Upper lobe of left lung (tissue), 4 donors: ENCODE results near the gene MOB3B.

Experiments used
- CTCF ChIP-seq, 6 experiments: fragments of 450-650 bp in 4 of 6; fragments of 200-600 bp in 2 of 6; sonication (generic) in 2 of 6; IDR thresholded peaks; one replicate each; pipeline ENCODE4 v1.5.1; 2016 to 2019; ENCODE audit warnings: antibody characterized with exemption in 6 of 6
- POLR2A ChIP-seq, 4 donors: fragments of 450-650 bp; IDR thresholded peaks; one replicate each; pipeline ENCODE4 v1.5.1; 2016 to 2017; ENCODE audit warnings: antibody characterized with exemption in 4 of 4, mild to moderate bottlenecking in 2 of 4

- peak in 4 of 6 experiments; percentile 15 to 49 (median 34) for TF ChIP-seq CTCF (IDR thresholded peaks at IDR 0.05)
- TF ChIP-seq POLR2A (IDR thresholded peaks at IDR 0.05): no peak
These were observed 18.6 kb upstream of the MOB3B start for GRCh38 chr9:27548055-27548741.
